ENCODE measurements around the gene ASPSCR1. TPM values are rescaled to one million over a fixed set of nuclear protein-coding genes. Genes with fewer than 3 reads are reported as not detected.

ASPSCR1 gene
- total and polyA plus RNA-seq, 8 donors = 12.2 to 78.8 (median 17.8) TPM

- FAIRE-seq (no peak), DNase-seq (no peak), ATAC-seq (no peak)
- Histone ChIP-seq H3K27ac (no peak overlapping the region), H3K27me3 (no peaks in the 10 kb centered on the region), H3K36me3 (no peaks in the 10 kb centered on the region), H3K9me3 (no peaks in the 10 kb centered on the region), H3K4me3 (no peak overlapping the region), H3K4me1 (peaks cover 4 to 13% (median 11%) of the 10 kb centered on the region in 3 donors)
- WGBS, 2 donors = 93 to 96% methylated on average over 13 of the region's 13 CpGs
- no peak for TF ChIP-seq CTCF (IDR thresholded peaks at IDR 0.05)
- intact Hi-C loops (cut with DNase I) = loop anchor here (5.0 to 10.0 kb wide), 2 partner anchors 127 to 129 kb away; no protein-coding TSS in a partner anchor
These were observed 50.8 kb downstream of the ASPSCR1 start for GRCh38 chr17:82028246-82028645.

GRCh38 chr17:82028966-82029365, 51.5 kb downstream of the ASPSCR1 start:
- FAIRE-seq = no peak
- Histone ChIP-seq H3K27ac (no peak overlapping the region), H3K4me3 (no peak overlapping the region), H3K4me1 (peaks cover 4 to 8% (median 7%) of the 10 kb centered on the region in 3 donors), H3K9me3 (no peaks in the 10 kb centered on the region), H3K36me3 (no peaks in the 10 kb centered on the region), H3K27me3 (no peaks in the 10 kb centered on the region)
- 96 to 98% methylated on average over 9 of the region's 9 CpGs for WGBS, 2 donors
- intact Hi-C loops (cut with DNase I) = loop anchor here (5.0 to 10.0 kb wide), 2 partner anchors 126 to 128 kb away; no protein-coding TSS in a partner anchor
- no peak for ATAC-seq
- no peak for TF ChIP-seq CTCF (IDR thresholded peaks at IDR 0.05)
- DNase-seq = no peak

GRCh38 chr17:82029391-82029790, 52.0 kb downstream of the ASPSCR1 start:
- no peaks in the 10 kb centered on the region for H3K36me3 ChIP-seq
- no peaks in the 10 kb centered on the region for H3K27me3 ChIP-seq
- no peak for TF ChIP-seq CTCF (IDR thresholded peaks at IDR 0.05)
- FAIRE-seq (no peak), DNase-seq (peak in 1 of 6 donors; percentile 65), ATAC-seq (no peak)
- intact Hi-C loops (cut with DNase I) = loop anchor here (5.0 to 10.0 kb wide), 2 partner anchors 125 to 128 kb away; no protein-coding TSS in a partner anchor
- peaks cover 4 to 5% (median 4%) of the 10 kb centered on the region in 3 donors for H3K4me1 ChIP-seq
- H3K9me3 ChIP-seq = no peaks in the 10 kb centered on the region
- WGBS, 2 donors = 93 to 94% methylated on average over 15 to 16 of the region's 16 CpGs
- no peak overlapping the region for H3K27ac ChIP-seq
- H3K4me3 ChIP-seq = no peak overlapping the region

- no peak overlapping the region for H3K27ac ChIP-seq
- H3K27me3 ChIP-seq = no peaks in the 10 kb centered on the region
- DNase-seq (no peak), ATAC-seq (peak in 3 of 4 donors; percentile 2 to 20 (median 13)), FAIRE-seq (no peak)
- H3K4me1 ChIP-seq = peaks cover 4 to 5% (median 4%) of the 10 kb centered on the region in 3 donors
- H3K4me3 ChIP-seq = no peak overlapping the region
- H3K9me3 ChIP-seq = no peaks in the 10 kb centered on the region
- no peak for TF ChIP-seq CTCF (IDR thresholded peaks at IDR 0.05)
- H3K36me3 ChIP-seq = no peaks in the 10 kb centered on the region
- 60 to 66% methylated on average over 26 to 31 of the region's 31 CpGs for WGBS, 2 donors
- intact Hi-C loops (cut with DNase I) = loop anchor here (5.0 to 10.0 kb wide), 2 partner anchors 125 to 127 kb away; no protein-coding TSS in a partner anchor
These were observed 52.6 kb downstream of the ASPSCR1 start for GRCh38 chr17:82029990-82030469.
